Effector CD4-positive, alpha-beta T cell (primary cell): ENCODE data around the gene CABP7.

Source experiments
- DNase-seq: peaks from one replicate; pipeline ENCODE4 v3.0.0-alpha.2; 2020

CABP7 gene

GRCh38 chr22:29702000-29702930 is 17.5 kb upstream of the CABP7 start:
- no peak for DNase-seq

- no peak for DNase-seq
Measured at GRCh38 chr22:29702931-29703501, 16.8 kb upstream of the CABP7 start.

- DNase-seq, result no peak
Measured at GRCh38 chr22:29703569-29704195, 16.1 kb upstream of the CABP7 start.

- DNase-seq, result no peak
Measured at GRCh38 chr22:29704528-29705285, 15.1 kb upstream of the CABP7 start.

GRCh38 chr22:29705651-29706050 is 14.2 kb upstream of the CABP7 start:
- DNase-seq, result no peak

- no peak for DNase-seq
Measured at GRCh38 chr22:29706486-29706885, 13.3 kb upstream of the CABP7 start.

- DNase-seq, result no peak
Measured at GRCh38 chr22:29707010-29707409, 12.8 kb upstream of the CABP7 start.

GRCh38 chr22:29707471-29707870 is 12.3 kb upstream of the CABP7 start:
- no peak for DNase-seq

- no peak for DNase-seq
Measured at GRCh38 chr22:29710193-29710592, 9.6 kb upstream of the CABP7 start.

- DNase-seq, result no peak
Measured at GRCh38 chr22:29710922-29711593, 8.7 kb upstream of the CABP7 start.

GRCh38 chr22:29712119-29712518 is 7.7 kb upstream of the CABP7 start:
- DNase-seq, result no peak

- DNase-seq, result no peak
Measured at GRCh38 chr22:29713156-29713727, 6.6 kb upstream of the CABP7 start.

GRCh38 chr22:29715240-29715639 is 4.6 kb upstream of the CABP7 start:
- no peak for DNase-seq

GRCh38 chr22:29715705-29716104 is 4.1 kb upstream of the CABP7 start:
- DNase-seq, result no peak

- DNase-seq, result no peak
Measured at GRCh38 chr22:29716814-29717545, 2.8 kb upstream of the CABP7 start.

GRCh38 chr22:29717789-29718188 is 2.0 kb upstream of the CABP7 start:
- DNase-seq, result no peak

GRCh38 chr22:29718949-29719898 is 579 bp upstream of the CABP7 start:
- DNase-seq, result no peak

GRCh38 chr22:29720811-29721323 is 1.1 kb downstream of the CABP7 start:
- DNase-seq, result no peak

GRCh38 chr22:29722151-29722550 is 2.3 kb downstream of the CABP7 start:
- no peak for DNase-seq

GRCh38 chr22:29722587-29722986 is 2.8 kb downstream of the CABP7 start:
- DNase-seq, result no peak
